Measurements from ENCODE around the gene ZNF546.

DNA sequence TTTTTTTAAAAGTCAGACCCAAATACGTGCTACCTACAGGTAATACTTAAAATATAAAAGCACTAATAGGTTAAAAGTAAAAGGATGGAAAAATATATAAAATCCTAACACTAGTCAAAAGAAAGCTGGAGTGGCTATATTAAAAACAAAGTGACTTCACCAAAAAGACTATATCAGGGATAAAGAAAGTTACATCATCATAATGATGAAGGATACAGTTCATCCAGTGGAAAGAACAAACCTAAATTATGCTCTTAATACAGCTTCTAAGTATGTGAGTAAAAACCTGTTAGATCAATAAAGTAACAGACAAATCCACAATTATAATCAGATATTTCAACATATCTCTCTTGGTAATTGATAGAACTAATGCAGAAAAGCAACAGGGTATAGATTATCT is 60.3 kb downstream of the ZNF546 start:
- no peak for TF ChIP-seq CTCF (IDR thresholded peaks at IDR 0.05)
- no peak for TF ChIP-seq POLR2AphosphoS5 (IDR thresholded peaks at IDR 0.05; ENCODE audit: low read depth, low read length)
- TF ChIP-seq TCF7L2 (IDR thresholded peaks at IDR 0.05; ENCODE audit: low read depth, low read length) = no peak
- no peak for TF ChIP-seq REST (IDR thresholded peaks at IDR 0.05; ENCODE audit: insufficient read depth in 1 of 2, low read depth in 2 of 2, low read length in 1 of 2)
- no peak for TF ChIP-seq SIN3A (IDR thresholded peaks at IDR 0.05; ENCODE audit: borderline replicate concordance, insufficient read depth, low read depth, low read length)

All from Panc1 (cell line).